SK-N-MC (cell line): Measurements from ENCODE around the gene CRYBG2.

Experiments used
- EZH2 ChIP-seq: fragments of 200-600 bp; sonication (generic); IDR thresholded peaks from one replicate; pipeline ENCODE4 v1.6.1; 2017; ENCODE audit warnings: antibody characterized with exemption
- FOXP2 ChIP-seq: optimal IDR thresholded peaks from 2 replicates; pipeline ENCODE3; 2011; ENCODE audit warnings: mild to moderate bottlenecking, moderate library complexity; ENCODE audit not compliant: insufficient read depth; ENCODE audit errors: extremely low read length, control extremely low read depth
- POLR2AphosphoS5 ChIP-seq: IDR thresholded peaks from 2 replicates; pipeline ENCODE4 v1.6.1; 2012; ENCODE audit warnings: mild to moderate bottlenecking, low read depth, low read length, borderline replicate concordance

- no peak for TF ChIP-seq FOXP2
- TF ChIP-seq EZH2: no peak
- no peak for TF ChIP-seq POLR2AphosphoS5
Measured at GRCh38 chr1:26314501-26314900, 39.4 kb downstream of the CRYBG2 start.
